LHCN-M2 (cell line): ENCODE results near the gene UBE2Z. TPM values are rescaled to one million over a fixed set of nuclear protein-coding genes. Genes with fewer than 3 reads are reported as not detected.
A peak's percentile ranks its signal among the peaks of the same experiment; 100 is the strongest.
"Not testable (repeated sequence)": the region's sequence is repeated elsewhere in the genome, so short reads cannot be mapped to it uniquely, and the experiment has no call there.

ENCODE experiments used
- DNase-seq: peaks from one replicate; pipeline ENCODE4 v3.0.0-alpha.2; 2012; ENCODE audit warnings: low read depth
- total RNA-seq: library from RNA; depleted of rRNA; stranded (reverse); fragments of >200 nt; gene quantifications from 2 replicates; pipeline ENCODE4 v1.2.3, GENCODE V29; 2014

Gene UBE2Z
- total RNA-seq, 1 experiment from 2014 or later = 111 TPM

GRCh38 chr17:48903401-48903800 is 4.8 kb upstream of the UBE2Z start:
- no peak for DNase-seq

- no peak for DNase-seq
These were observed 3.8 kb upstream of the UBE2Z start for GRCh38 chr17:48904428-48904827.

GRCh38 chr17:48905987-48906515 is 2.2 kb upstream of the UBE2Z start:
- no peak for DNase-seq

- DNase-seq = peak; percentile 53
These were observed 527 bp upstream of the UBE2Z start for GRCh38 chr17:48907713-48908046.

- peak; percentile 80 for DNase-seq
These were observed 717 bp downstream of the UBE2Z start for GRCh38 chr17:48908853-48909394.

- no peak for DNase-seq
These were observed 1.6 kb downstream of the UBE2Z start for GRCh38 chr17:48909783-48910182.

GRCh38 chr17:48910370-48910769 is 2.2 kb downstream of the UBE2Z start:
- no peak for DNase-seq

- DNase-seq = no peak
These were observed 4.3 kb downstream of the UBE2Z start for GRCh38 chr17:48912476-48912875.

- peak; percentile 73 for DNase-seq
These were observed 7.5 kb downstream of the UBE2Z start for GRCh38 chr17:48915459-48916282.

GRCh38 chr17:48925251-48925990 is 17.2 kb downstream of the UBE2Z start:
- no peak for DNase-seq

- DNase-seq = no peak
These were observed 17.8 kb downstream of the UBE2Z start for GRCh38 chr17:48925991-48926342.

GRCh38 chr17:48927978-48928745 is 20.0 kb downstream of the UBE2Z start:
- DNase-seq = peak; percentile 32

GRCh38 chr17:48928876-48929811 is 20.9 kb downstream of the UBE2Z start:
- DNase-seq = no peak

GRCh38 chr17:48929812-48930165 is 21.6 kb downstream of the UBE2Z start:
- no peak for DNase-seq

GRCh38 chr17:48930435-48930873 is 22.2 kb downstream of the UBE2Z start:
- DNase-seq = peak; percentile 55

GRCh38 chr17:48933035-48933434 is 24.8 kb downstream of the UBE2Z start:
- no peak for DNase-seq

- DNase-seq = peak; percentile 91
These were observed 36.5 kb downstream of the UBE2Z start, which contains the start of gene SNF8 for GRCh38 chr17:48944515-48945260. SNF8 (minus strand) TSS chr17:48944842; CDS start chr17:48944734, 108 bp downstream.

- not testable (repeated sequence) for DNase-seq
These were observed 37.0 kb downstream of the UBE2Z start for GRCh38 chr17:48945261-48945651.

GRCh38 chr17:48951572-48951971 is 43.4 kb downstream of the UBE2Z start:
- no peak for DNase-seq

GRCh38 chr17:48952904-48953303 is 44.7 kb downstream of the UBE2Z start:
- no peak for DNase-seq
